Measurements from ENCODE around the gene MRPL37.
A peak's percentile ranks its signal among the peaks of the same experiment; 100 is the strongest.

The MRPL37 gene

DNA sequence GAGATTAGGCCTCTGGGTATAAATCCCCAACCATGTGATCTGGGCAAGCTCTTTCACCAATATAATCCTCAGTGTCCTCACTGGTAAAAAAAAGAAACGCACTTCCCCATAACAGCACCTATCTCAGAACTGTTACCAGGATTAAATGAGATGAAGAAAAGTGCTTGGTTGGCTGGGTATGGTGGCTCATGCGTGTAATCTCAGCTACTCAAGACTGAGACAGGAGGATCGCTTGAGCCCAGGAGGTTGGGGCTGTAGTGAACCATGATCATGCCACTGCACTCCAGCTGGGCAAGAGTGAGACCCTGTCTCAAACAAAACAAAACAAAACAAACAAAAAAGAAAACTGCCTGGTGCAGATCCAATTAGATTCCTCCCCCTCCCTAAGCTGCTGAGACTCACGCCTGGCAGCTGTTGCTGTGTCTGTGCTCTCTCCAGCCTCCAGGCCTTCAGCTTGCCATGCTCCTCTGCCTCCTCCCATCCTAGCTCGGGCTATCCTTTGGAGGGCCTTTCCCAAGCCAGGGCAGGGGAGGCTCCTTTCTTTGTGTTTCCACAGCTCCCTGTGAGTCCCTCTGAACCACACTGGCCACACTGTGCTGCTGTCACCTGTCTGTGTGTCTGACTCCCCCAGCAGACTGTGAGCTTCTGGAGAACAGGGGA, 19.1 kb upstream of the MRPL37 start:
- CTCF ChIA-PET, result interaction anchor here (0.6 to 2.8 kb wide), 15 partner anchors 9 to 705 kb away, joined by 3 to 20 read pairs (median 4); partner anchors contain the start of gene CDCP2
- TF ChIP-seq, protein P1, sequence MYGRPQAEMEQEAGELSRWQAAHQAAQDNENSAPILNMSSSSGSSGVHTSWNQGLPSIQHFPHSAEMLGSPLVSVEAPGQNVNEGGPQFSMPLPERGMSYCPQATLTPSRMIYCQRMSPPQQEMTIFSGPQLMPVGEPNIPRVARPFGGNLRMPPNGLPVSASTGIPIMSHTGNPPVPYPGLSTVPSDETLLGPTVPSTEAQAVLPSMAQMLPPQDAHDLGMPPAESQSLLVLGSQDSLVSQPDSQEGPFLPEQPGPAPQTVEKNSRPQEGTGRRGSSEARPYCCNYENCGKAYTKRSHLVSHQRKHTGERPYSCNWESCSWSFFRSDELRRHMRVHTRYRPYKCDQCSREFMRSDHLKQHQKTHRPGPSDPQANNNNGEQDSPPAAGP (tag by site-specific recombination; IDR thresholded peaks at IDR 0.05), result no peak
- TF ChIP-seq ZNF777 (tag by site-specific recombination; IDR thresholded peaks at IDR 0.05; ENCODE audit: borderline replicate concordance) (no peak), ZNF473 (tag by site-specific recombination; IDR thresholded peaks at IDR 0.05) (no peak), SCRT1 (tag by site-specific recombination; IDR thresholded peaks at IDR 0.05; ENCODE audit: borderline replicate concordance) (no peak), ZNF16 (tag by site-specific recombination; IDR thresholded peaks at IDR 0.05; ENCODE audit: low read depth) (no peak), ZNF785 (tag by site-specific recombination; IDR thresholded peaks at IDR 0.05) (no peak), WT1 (tag by site-specific recombination; IDR thresholded peaks at IDR 0.05) (no peak), ZNF2 (tag by site-specific recombination; IDR thresholded peaks at IDR 0.05) (no peak), ZNF248 (tag by site-specific recombination; IDR thresholded peaks at IDR 0.05) (no peak), ZNF792 (tag by site-specific recombination; IDR thresholded peaks at IDR 0.05) (no peak), ZNF830 (tag by site-specific recombination; IDR thresholded peaks at IDR 0.05; ENCODE audit: low read depth) (no peak), EGR2 (tag by site-specific recombination; IDR thresholded peaks at IDR 0.05; ENCODE audit: low read depth) (no peak), ZNF37A (tag by site-specific recombination; IDR thresholded peaks at IDR 0.05) (no peak), ZNF416 (tag by site-specific recombination; IDR thresholded peaks at IDR 0.05) (no peak), ZNF530 (tag by site-specific recombination; IDR thresholded peaks at IDR 0.05; ENCODE audit: low read depth) (no peak), HOXD13 (CRISPR knock-in tag; IDR thresholded peaks at IDR 0.05; ENCODE audit: borderline replicate concordance) (no peak), MZF1 (tag by site-specific recombination; IDR thresholded peaks at IDR 0.05; ENCODE audit: borderline replicate concordance) (no peak), KLF10 (tag by site-specific recombination; IDR thresholded peaks at IDR 0.05) (no peak)
- TF ChIP-seq, protein P2, sequence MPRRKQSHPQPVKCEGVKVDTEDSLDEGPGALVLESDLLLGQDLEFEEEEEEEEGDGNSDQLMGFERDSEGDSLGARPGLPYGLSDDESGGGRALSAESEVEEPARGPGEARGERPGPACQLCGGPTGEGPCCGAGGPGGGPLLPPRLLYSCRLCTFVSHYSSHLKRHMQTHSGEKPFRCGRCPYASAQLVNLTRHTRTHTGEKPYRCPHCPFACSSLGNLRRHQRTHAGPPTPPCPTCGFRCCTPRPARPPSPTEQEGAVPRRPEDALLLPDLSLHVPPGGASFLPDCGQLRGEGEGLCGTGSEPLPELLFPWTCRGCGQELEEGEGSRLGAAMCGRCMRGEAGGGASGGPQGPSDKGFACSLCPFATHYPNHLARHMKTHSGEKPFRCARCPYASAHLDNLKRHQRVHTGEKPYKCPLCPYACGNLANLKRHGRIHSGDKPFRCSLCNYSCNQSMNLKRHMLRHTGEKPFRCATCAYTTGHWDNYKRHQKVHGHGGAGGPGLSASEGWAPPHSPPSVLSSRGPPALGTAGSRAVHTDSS (tag by site-specific recombination; IDR thresholded peaks at IDR 0.05), result no peak
- H3K4me3 ChIP-seq (ENCODE audit: low read depth, low read length), result no peak overlapping the region
- H3K27ac ChIP-seq (ENCODE audit: extremely low read depth, low read depth, low read length), result no peak overlapping the region
- peaks cover 0 to 53% of the 10 kb centered on the region in 2 experiments; a peak in 1 of 3 replicates for H3K36me3 ChIP-seq (ENCODE audit: control insufficient read depth in 2 of 2, insufficient read depth in 1 of 2, low read length in 2 of 2)
- no peaks in the 10 kb centered on the region for H3K9me3 ChIP-seq (ENCODE audit: control insufficient read depth, insufficient read depth, low read depth, low read length)
- H3K4me1 ChIP-seq (ENCODE audit: control insufficient read depth, insufficient read depth, low read length), result no peaks in the 10 kb centered on the region
- POLR2A ChIA-PET, result interaction anchor here (0.8 to 1.2 kb wide), 2 partner anchors 19 to 227 kb away, joined by 3 to 5 read pairs; partner anchors contain the start of genes CYB5RL and MRPL37

DNA sequence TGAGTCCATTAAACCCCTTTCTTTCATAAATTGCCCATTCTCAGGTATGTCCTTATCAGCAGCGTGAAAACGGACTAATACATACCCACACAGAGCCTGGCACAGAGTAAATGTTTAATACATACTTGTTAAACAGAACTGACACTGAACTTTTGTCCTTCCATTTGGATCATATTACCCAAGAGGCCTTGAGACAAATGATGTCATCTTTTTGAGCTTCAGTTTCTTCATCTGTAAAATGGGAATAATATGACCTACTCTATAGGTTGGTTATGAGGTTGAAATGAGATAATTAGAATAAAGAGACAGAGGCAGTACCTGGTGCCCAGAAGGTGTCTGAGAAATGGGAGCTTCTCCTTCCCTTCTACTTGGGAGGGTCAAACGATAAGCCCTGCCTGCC, 13.9 kb upstream of the MRPL37 start:
- ChIA-PET CTCF (no interaction called here), POLR2A (interaction anchor here (1.0 kb wide), 1 partner anchor 13 kb away, joined by 3 read pairs; no protein-coding TSS in a partner anchor)
- Histone ChIP-seq H3K36me3 (ENCODE audit: control insufficient read depth in 2 of 2, insufficient read depth in 1 of 2, low read length in 2 of 2) (peaks cover 0 to 69% of the 10 kb centered on the region in 2 experiments; a peak in 1 of 3 replicates), H3K9me3 (ENCODE audit: control insufficient read depth, insufficient read depth, low read depth, low read length) (no peaks in the 10 kb centered on the region), H3K4me1 (ENCODE audit: control insufficient read depth, insufficient read depth, low read length) (no peaks in the 10 kb centered on the region), H3K27ac (ENCODE audit: extremely low read depth, low read depth, low read length) (no peak overlapping the region), H3K4me3 (ENCODE audit: low read depth, low read length) (no peak overlapping the region)
- TF ChIP-seq, protein P3, sequence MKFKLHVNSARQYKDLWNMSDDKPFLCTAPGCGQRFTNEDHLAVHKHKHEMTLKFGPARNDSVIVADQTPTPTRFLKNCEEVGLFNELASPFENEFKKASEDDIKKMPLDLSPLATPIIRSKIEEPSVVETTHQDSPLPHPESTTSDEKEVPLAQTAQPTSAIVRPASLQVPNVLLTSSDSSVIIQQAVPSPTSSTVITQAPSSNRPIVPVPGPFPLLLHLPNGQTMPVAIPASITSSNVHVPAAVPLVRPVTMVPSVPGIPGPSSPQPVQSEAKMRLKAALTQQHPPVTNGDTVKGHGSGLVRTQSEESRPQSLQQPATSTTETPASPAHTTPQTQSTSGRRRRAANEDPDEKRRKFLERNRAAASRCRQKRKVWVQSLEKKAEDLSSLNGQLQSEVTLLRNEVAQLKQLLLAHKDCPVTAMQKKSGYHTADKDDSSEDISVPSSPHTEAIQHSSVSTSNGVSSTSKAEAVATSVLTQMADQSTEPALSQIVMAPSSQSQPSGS (tag by site-specific recombination; IDR thresholded peaks at IDR 0.05; ENCODE audit: low read depth), result peak; percentile 73
- TF ChIP-seq ZNF670 (tag by site-specific recombination; IDR thresholded peaks at IDR 0.05; ENCODE audit: low read depth), result no peak
- no peak for TF ChIP-seq BCL11A (tag by site-specific recombination; IDR thresholded peaks at IDR 0.05; ENCODE audit: low read depth)

Data from HEK293 (cell line).